Stimulated activated naive CD4-positive, alpha-beta T cell (primary cell): ENCODE results near the gene GNE.

Experiments used
- DNase-seq, 6 experiments: peaks; one replicate each; lab custom pipeline; 2025; lab: John Stamatoyannopoulos, UW

GNE gene

GRCh38 chr9:36169166-36169565, 89.1 kb downstream of the GNE start, which contains the start of gene CCIN:
TSS of gene CCIN (plus strand) at chr9:36169388. CDS start at chr9:36169503, 115 bp downstream.
- no peak for DNase-seq

- peak; percentile 47 to 83 (median 74) for DNase-seq
Observed at GRCh38 chr9:36166168-36166927, 91.9 kb downstream of the GNE start.

GRCh38 chr9:36165826-36166167, 92.5 kb downstream of the GNE start:
- DNase-seq = no peak

- no peak for DNase-seq
Observed at GRCh38 chr9:36164989-36165388, 93.3 kb downstream of the GNE start.
